Measurements from ENCODE around the gene STX4.

STX4 gene, protein sequence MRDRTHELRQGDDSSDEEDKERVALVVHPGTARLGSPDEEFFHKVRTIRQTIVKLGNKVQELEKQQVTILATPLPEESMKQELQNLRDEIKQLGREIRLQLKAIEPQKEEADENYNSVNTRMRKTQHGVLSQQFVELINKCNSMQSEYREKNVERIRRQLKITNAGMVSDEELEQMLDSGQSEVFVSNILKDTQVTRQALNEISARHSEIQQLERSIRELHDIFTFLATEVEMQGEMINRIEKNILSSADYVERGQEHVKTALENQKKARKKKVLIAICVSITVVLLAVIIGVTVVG

DNA sequence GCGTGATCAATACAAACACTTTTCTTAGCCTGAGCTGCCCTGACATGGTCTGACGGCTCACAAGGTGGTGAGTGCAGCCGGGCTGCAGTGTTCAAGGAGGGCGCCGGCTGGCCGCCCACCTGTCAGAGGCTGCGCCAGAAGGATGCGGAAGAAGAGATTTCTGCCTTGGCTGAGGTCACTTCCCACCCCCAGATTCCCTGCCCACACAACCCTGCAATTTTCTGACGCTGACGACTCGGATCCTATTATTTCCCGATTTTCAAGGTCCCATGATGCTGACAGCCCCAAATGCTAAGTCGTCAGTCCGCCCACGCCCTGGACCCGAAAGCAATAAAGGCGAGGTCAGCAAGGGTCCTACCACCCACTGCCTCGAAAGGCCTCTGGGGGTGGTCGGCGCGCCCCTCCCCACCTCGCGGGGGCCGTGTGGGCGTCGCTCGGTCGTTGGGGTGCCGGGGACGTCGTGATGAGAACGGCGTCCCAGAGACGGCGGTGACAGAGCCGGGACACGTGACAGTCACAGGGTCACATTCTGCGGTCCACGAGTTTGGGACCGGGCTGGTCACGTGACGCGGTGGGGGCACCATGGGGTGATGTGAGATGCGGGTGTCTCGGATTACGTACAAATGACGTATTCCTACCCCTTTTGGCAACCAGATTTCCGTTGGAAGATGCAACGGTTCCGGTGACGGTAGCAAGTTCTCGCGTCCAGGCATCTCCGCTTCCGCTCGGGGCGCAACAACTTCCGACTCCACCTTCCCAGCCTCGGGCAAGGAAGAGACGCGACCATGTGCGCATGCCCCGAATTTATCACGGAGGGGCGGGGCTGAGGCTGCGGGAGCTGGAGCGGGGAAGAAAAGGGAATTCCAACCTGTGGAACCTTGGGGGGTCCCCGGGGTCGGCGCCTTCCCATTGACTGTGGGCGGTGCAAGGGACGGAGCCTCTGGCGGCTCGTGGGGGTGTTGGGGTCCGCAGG is at the start of gene STX4:
STX4 (plus strand) TSS at position 823 of the 973 bp plus-strand sequence. CDS start 248 bp downstream, outside the sequence.
- FAIRE-seq (peak; percentile 90), DNase-seq (ENCODE audit: insufficient read length, low spot score) (peak; percentile 88)
- TF ChIP-seq POLR2A (IDR thresholded peaks at IDR 0.05; ENCODE audit: low read depth, low read length) = peak; percentile 34

DNA sequence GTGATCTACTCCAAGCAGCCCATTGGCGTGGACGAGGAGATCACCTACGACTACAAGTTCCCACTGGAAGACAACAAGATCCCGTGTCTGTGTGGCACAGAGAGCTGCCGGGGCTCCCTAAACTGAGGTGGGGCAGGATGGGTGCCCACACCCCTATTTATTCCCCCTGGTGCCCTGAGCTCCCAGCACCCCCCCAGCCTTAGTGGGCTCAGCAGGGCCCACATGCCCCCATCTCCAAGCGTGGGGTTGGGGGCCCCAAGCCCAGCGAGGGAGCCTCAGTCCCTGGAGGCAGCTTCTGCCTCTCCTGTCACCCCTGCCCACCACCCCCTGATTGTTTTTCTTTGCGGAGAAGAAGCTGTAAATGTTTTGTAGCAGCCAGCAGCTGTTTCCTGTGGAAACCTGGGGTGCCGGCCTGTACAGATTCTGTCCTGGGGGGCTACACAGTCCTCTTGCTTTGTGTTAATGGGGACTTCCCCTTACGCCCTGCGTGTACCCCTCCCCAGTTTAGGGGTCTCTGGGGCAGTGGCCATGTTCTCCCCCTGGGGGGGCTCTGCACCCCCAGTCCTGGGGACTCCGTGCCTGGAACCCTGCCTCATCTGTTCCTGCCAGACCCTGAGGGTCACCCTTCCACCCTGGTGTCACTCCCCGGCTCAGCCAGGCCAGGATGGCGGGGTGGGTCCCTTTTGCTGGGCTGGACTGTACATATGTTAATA is 49.3 kb upstream of the STX4 start:
- no peak for FAIRE-seq
- no peak for DNase-seq (ENCODE audit: insufficient read length, low spot score)

DNA sequence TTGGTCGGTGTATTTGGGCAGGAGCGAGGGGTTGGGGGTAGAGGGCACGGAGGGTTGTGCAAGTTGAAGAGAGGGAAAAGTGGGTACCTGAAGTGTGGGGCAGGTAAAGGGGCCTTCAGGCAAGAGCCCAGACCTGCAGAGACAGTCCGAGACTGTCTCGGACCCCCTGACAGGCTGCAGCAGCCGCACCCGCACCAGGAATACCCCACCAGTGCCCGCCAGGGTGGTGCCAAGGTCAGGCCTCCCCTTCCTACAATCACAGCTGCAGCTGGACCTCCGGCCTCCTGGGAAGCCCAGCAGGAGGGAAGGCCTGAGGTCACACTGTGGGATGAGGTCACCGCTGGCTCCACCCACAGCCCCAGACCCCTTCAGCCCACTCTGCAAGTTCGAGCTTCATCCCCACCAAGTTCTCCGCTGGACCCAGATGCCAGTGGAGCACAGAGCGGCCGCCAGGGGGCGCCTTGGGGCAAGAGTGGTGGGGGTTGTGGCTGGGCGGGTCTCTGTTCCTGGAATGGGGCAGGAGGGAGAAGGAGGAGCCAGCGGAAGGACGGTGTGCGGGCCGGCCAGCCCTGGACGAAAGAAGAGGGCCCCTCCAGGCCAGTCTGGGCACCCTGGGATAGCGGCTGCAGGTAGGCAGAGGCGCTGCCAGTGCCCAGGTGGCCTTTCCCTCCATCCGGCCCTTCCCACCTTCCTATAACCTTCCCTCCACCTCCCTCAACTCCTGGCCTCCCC is 48.5 kb upstream of the STX4 start, which contains the start of gene HSD3B7:
HSD3B7 (plus strand) TSS at position 539 of the 732 bp plus-strand sequence. CDS start 452 bp downstream, outside the sequence.
- no peak for TF ChIP-seq POLR2A (IDR thresholded peaks at IDR 0.05; ENCODE audit: low read depth, low read length)
- peak; percentile 96 for DNase-seq (ENCODE audit: insufficient read length, low spot score)
- FAIRE-seq = no peak

More for the DNA sequence above, 49.3 kb upstream of the STX4 start:
- TF ChIP-seq POLR2A (IDR thresholded peaks at IDR 0.05; ENCODE audit: low read depth, low read length) = no peak

DNA sequence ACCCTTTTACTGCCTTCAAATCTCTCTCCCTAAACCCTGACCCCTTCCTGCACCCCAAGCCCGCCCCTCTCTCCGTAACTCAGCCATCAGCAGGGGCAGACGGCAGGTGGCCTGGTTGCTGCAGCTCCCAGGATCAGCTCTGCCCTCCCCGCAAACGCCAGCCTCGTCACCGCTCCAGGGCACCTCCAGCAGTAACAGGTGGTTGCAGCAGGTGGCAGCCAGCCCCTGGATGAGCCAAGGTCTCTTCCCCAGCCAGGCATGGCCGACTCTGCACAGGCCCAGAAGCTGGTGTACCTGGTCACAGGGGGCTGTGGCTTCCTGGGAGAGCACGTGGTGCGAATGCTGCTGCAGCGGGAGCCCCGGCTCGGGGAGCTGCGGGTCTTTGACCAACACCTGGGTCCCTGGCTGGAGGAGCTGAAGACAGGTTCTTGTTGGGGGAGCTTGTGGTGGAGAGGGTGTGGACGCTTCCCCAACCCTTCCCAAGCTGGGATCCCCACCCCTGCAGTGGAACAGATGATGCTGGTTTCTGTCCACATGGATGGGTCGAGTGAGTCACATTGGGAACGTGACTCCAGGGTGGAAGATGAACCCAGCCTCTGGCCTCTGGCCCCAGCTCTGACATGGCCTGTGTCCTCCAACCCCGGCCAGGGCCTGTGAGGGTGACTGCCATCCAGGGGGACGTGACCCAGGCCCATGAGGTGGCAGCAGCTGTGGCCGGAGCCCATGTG is 47.8 kb upstream of the STX4 start:
- FAIRE-seq (no peak), DNase-seq (ENCODE audit: insufficient read length, low spot score) (no peak)
- TF ChIP-seq POLR2A (IDR thresholded peaks at IDR 0.05; ENCODE audit: low read depth, low read length) = no peak

DNA sequence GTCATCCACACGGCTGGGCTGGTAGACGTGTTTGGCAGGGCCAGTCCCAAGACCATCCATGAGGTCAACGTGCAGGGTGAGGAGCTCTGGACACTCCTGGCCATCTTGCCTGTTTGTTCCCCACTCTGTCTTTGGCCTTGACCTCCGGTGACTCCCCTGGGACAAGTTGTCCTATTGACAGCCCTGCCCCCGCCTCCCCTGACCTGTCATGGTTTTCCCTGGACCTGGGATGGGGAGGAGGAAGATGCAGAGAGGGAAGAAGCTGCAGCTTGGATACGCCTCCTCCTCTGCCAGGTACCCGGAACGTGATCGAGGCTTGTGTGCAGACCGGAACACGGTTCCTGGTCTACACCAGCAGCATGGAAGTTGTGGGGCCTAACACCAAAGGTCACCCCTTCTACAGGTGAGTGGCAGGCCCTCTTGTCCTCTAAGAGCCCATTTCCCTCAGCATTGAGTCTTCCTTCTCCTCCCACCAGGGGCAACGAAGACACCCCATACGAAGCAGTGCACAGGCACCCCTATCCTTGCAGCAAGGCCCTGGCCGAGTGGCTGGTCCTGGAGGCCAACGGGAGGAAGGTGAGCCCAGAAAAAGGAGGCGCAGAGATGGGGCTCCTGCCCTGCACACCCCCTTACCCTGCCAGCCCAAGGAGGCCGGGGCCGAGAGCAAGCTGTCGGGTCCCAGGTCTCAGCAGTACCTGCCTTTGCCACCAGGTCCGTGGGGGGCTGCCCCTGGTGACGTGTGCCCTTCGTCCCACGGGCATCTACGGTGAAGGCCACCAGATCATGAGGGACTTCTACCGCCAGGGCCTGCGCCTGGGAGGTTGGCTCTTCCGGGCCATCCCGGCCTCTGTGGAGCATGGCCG is 47.0 kb upstream of the STX4 start:
- no peak for FAIRE-seq

DNA sequence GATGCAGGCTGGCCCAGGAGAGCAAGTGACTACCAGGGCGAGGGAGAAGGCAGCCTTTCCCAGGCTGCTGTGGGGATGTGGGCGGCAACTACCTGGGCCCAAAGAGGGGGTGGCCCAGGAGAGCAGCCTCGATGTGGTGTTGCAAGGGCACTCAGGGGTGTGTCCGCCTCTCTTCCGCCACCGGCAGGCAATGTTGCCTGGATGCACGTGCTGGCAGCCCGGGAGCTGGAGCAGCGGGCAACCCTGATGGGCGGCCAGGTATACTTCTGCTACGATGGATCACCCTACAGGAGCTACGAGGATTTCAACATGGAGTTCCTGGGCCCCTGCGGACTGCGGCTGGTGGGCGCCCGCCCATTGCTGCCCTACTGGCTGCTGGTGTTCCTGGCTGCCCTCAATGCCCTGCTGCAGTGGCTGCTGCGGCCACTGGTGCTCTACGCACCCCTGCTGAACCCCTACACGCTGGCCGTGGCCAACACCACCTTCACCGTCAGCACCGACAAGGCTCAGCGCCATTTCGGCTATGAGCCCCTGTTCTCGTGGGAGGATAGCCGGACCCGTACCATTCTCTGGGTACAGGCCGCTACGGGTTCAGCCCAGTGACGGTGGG is 45.7 kb upstream of the STX4 start:
- DNase-seq (ENCODE audit: insufficient read length, low spot score) = no peak
- no peak for FAIRE-seq
- TF ChIP-seq POLR2A (IDR thresholded peaks at IDR 0.05; ENCODE audit: low read depth, low read length) = no peak

More for the DNA sequence above, 47.0 kb upstream of the STX4 start:
- no peak for DNase-seq (ENCODE audit: insufficient read length, low spot score)
- no peak for TF ChIP-seq POLR2A (IDR thresholded peaks at IDR 0.05; ENCODE audit: low read depth, low read length)

DNA sequence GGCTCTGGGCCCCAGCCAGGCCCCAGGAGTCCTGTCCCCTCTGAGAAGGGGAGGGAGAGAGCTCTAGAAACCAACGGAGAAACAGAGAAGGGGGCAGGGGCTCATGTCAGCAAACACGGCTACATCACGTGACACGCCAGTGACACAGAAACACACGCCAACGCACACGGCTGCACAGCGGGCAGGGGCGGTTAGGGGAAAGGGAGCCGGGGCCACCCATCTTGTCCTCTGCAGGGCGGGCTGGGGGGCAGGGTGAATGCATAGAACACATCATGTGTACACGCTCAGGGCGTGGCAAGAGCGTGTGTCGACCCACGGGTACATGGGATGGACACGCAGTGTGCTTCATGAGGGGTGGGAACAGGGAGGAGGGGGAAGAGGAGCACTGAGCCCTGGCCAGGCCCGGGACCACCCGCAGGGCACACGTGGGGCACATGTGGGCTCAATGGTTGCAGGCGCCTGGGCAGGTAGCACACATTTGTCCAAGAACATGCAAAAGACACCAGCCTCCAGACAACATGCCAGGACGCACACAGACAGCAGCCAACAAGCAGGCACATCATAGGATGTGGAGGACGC is 43.8 kb upstream of the STX4 start:
- no peak for TF ChIP-seq POLR2A (IDR thresholded peaks at IDR 0.05; ENCODE audit: low read depth, low read length)

DNA sequence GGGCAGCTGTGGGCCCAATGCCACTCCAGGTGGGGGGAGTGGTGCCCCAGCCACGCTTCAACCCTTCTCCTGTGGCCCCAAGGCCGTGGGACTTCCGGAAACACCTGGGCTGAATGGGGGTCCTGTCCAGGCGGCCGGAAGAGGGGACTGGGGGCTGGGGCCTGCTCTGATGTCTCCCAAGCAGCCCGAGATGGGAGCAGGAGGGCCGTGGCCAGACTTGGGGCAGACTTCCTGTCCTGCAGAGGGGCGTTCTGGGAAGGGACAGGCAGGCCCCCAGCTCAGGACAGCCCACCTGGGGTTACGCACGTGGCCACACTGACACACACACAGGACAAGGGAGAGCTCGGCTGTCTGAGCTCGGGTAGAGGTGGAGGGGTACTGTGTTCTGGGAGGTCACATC is 43.3 kb upstream of the STX4 start:
- FAIRE-seq = no peak
- no peak for TF ChIP-seq POLR2A (IDR thresholded peaks at IDR 0.05; ENCODE audit: low read depth, low read length)

More for the DNA sequence above, 43.8 kb upstream of the STX4 start:
- DNase-seq (ENCODE audit: insufficient read length, low spot score) (no peak), FAIRE-seq (no peak)

DNA sequence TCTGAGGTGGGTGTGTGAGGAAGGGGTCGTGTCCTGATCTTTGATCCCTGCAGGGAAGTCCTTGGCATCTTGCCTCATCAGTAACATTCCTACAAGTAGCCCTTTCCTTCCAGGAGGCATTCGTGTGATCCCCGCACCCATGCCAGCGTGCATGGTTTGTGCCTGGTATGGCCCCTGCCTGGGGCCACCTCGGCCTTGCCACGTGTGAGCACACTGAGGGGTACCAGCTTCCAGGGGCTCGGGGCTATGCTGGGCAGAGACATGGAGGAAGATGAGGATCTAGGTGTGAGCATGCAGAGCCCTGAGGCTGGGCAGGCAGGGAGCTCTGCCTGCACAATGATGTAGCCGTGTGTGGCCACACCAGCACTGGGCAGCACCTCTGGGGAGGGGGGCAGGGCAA is 42.3 kb upstream of the STX4 start:
- no peak for FAIRE-seq

More for the DNA sequence above, 43.3 kb upstream of the STX4 start:
- DNase-seq (ENCODE audit: insufficient read length, low spot score) = no peak

DNA sequence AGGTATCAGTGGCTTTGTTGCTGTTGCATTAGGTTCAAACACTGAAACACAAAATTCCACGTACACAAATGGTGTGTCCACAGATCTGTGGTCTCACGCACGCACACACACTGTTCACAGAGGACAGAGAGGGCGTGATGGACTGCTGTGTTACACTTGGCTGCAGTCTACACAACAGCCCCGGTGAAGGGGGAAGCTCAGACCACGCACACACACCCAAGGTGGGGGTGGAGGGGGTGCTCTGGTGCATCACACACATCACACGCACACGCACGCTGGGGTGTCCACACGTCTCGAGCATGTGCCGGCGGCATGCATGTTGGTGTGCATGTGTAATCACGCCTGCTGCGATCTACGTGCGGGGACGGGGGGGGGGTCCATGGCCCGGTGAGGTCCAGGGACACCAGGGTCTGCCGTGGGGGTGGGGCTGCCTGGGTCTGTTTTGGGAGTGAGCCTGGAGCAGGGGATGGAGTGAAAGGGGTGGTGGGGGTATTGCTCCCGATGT is 41.0 kb upstream of the STX4 start:
- FAIRE-seq = no peak
- TF ChIP-seq POLR2A (IDR thresholded peaks at IDR 0.05; ENCODE audit: low read depth, low read length) = no peak

More for the DNA sequence above, 42.3 kb upstream of the STX4 start:
- DNase-seq (ENCODE audit: insufficient read length, low spot score) = no peak
- TF ChIP-seq POLR2A (IDR thresholded peaks at IDR 0.05; ENCODE audit: low read depth, low read length) = no peak

More for the DNA sequence above, 41.0 kb upstream of the STX4 start:
- no peak for DNase-seq (ENCODE audit: insufficient read length, low spot score)
